Breast epithelium (tissue), 3 donors: ENCODE results near the gene GPX4.

Source experiments
- CTCF ChIP-seq, 3 donors: fragments of 450-650 bp; IDR thresholded peaks; one replicate each; pipeline ENCODE4 v1.5.1; 2016 to 2017; ENCODE audit warnings: antibody characterized with exemption in 3 of 3, mild to moderate bottlenecking in 3 of 3, moderate library complexity in 3 of 3
- POLR2A ChIP-seq: fragments of 450-650 bp; IDR thresholded peaks from one replicate; pipeline ENCODE4 v1.6.1; 2016; ENCODE audit warnings: antibody characterized with exemption, mild to moderate bottlenecking, moderate library complexity
- POLR2AphosphoS5 ChIP-seq, 3 donors: sonication (generic); formaldehyde crosslinking; IDR thresholded peaks; one replicate each; pipeline ENCODE4 v1.6.1; 2017; ENCODE audit warnings: antibody characterized with exemption in 3 of 3

- TF ChIP-seq CTCF (IDR thresholded peaks at IDR 0.05): no peak
- TF ChIP-seq POLR2A: no peak
- TF ChIP-seq POLR2AphosphoS5 (IDR thresholded peaks at IDR 0.05): no peak
Measured at GRCh38 chr19:1066251-1066747, 37.5 kb upstream of the GPX4 start.
